OCI-LY7 (cell line): ENCODE data around the gene LRRC1. TPM values are rescaled to one million over a fixed set of nuclear protein-coding genes. Genes with fewer than 3 reads are reported as not detected.

ENCODE experiments used
- BruUV-seq: library from RNA; stranded (reverse); fragments of 400-500 nt; replicated peaks from 2 replicates; lab custom pipeline; 2021; lab: Mats Ljungman, UMichigan
- CTCF ChIA-PET: fragments of 300-600 bp; sonication (Branson Sonifier 250); formaldehyde crosslinking; loops from one replicate; lab custom pipeline; 2022; ENCODE audit warnings: antibody characterized with exemption; ENCODE audit not compliant: unreplicated experiment; lab: Charles Lee
- POLR2A ChIA-PET: fragments of 300-600 bp; sonication (Branson Sonifier 250); formaldehyde crosslinking; loops from one replicate; lab custom pipeline; 2022; ENCODE audit warnings: antibody characterized with exemption; lab: Charles Lee
- DNase-seq: peaks from one replicate; pipeline ENCODE4 v3.0.0-alpha.2; 2015; ENCODE audit warnings: low spot score
- H2AFZ ChIP-seq: fragments of 200-600 bp; sonication (generic), shearing (Covaris generic); 2 replicates; pipeline ENCODE4 v1.6.1; 2014; ENCODE audit warnings: mild to moderate bottlenecking, antibody characterized with exemption, low read length, moderate library complexity
- H3K27ac ChIP-seq: fragments of 200-600 bp; sonication (generic); 2 replicates; pipeline ENCODE4 v1.5.1; 2014; ENCODE audit warnings: mixed run types, low read depth, mild to moderate bottlenecking, moderate library complexity, low read length, inconsistent platforms; ENCODE audit not compliant: poor library complexity, severe bottlenecking
- H3K36me3 ChIP-seq: fragments of 200-600 bp; sonication (generic); 2 replicates; pipeline ENCODE4 v1.6.1; 2014; ENCODE audit warnings: mild to moderate bottlenecking, antibody characterized with exemption, low read length, moderate library complexity, mixed read lengths; ENCODE audit not compliant: insufficient read depth
- H3K4me1 ChIP-seq: fragments of 200-600 bp; sonication (generic); 2 replicates; pipeline ENCODE4 v1.5.1; 2014; ENCODE audit warnings: mild to moderate bottlenecking, low read length; ENCODE audit not compliant: insufficient read depth, poor library complexity, severe bottlenecking
- H3K4me2 ChIP-seq: fragments of 200-600 bp; sonication (generic); 2 replicates; pipeline ENCODE4 v1.6.1; 2014; ENCODE audit warnings: mild to moderate bottlenecking, low read length
- H3K4me3 ChIP-seq: fragments of 200-600 bp; sonication (generic); 2 replicates; pipeline ENCODE4 v1.5.1; 2014; ENCODE audit warnings: mild to moderate bottlenecking, low read depth, low read length; ENCODE audit not compliant: poor library complexity, severe bottlenecking
- H3K79me2 ChIP-seq: fragments of 200-600 bp; sonication (generic); 2 replicates; pipeline ENCODE4 v1.6.1; 2016; ENCODE audit warnings: low read depth, mild to moderate bottlenecking, low read length, moderate library complexity, mixed read lengths; ENCODE audit not compliant: insufficient read depth
- H3K9me2 ChIP-seq: fragments of 200-600 bp; sonication (generic); 2 replicates; pipeline ENCODE4 v1.6.1; 2016; ENCODE audit warnings: mild to moderate bottlenecking, low read length, mixed read lengths; ENCODE audit not compliant: insufficient read depth
- H3K9me3 ChIP-seq: fragments of 200-600 bp; sonication (generic); 2 replicates; pipeline ENCODE4 v1.6.1; 2014; ENCODE audit warnings: mild to moderate bottlenecking, mixed run types, low read length, mixed read lengths
- H4K20me1 ChIP-seq: fragments of 200-600 bp; sonication (generic); 2 replicates; pipeline ENCODE4 v1.6.1; 2014; ENCODE audit warnings: mild to moderate bottlenecking, antibody characterized with exemption, low read length, moderate library complexity, mixed read lengths; ENCODE audit not compliant: insufficient read depth
- EZH2phosphoT487 ChIP-seq: fragments of 200-600 bp; sonication (generic); IDR thresholded peaks from 2 replicates; pipeline ENCODE4 v1.6.1; 2018; ENCODE audit warnings: low read depth, borderline replicate concordance, mild to moderate bottlenecking, mixed run types, antibody characterized with exemption, low read length, moderate library complexity, mixed read lengths
- intact Hi-C: fragments of 100-400 bp; cut with micrococcal nuclease; formaldehyde crosslinking; loops from one replicate; pipeline ENCODE4 v1.10.0; 2022; ENCODE audit not compliant: unreplicated experiment
- total RNA-seq, 2 experiments: library from RNA; depleted of rRNA in 1 of 2; stranded (reverse); fragments of >200 nt in 1 of 2; shearing (Covaris generic) in 1 of 2; gene quantifications; 2 replicates each; pipeline ENCODE4 v1.2.3, GENCODE V29; 2014 to 2022
- TF ChIP-seq, protein P1 (sequence below): fragments of 200-600 bp; sonication (generic); conservative IDR thresholded peaks from 2 replicates; pipeline ENCODE4 v1.5.1; 2014; ENCODE audit warnings: mild to moderate bottlenecking, antibody characterized with exemption, low read length, moderate library complexity, mixed read lengths

The LRRC1 gene
- total RNA-seq, 2 experiments from 2014 or later, result 8.2 to 8.4 TPM

DNA sequence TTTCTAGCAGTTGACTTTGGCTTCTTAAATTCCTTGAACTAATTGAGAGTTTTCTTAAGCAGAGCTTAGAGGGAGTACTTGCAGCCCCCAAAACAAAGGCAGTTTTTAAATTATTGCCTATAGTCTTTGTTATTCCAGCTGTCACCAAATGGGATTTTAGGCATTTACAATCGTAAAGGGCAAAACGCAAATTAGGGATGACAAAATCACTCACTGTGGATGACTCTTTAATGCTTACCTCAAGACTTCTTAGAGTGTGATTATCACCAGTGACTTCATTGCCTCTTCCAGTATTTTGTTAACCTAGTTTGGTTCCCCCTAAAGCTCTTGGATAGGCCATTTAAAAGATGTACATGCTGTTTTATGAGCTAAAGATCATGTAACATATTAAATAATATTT, 126.8 kb downstream of the LRRC1 start:
- Histone ChIP-seq H3K9me3 (no peaks in the 10 kb centered on the region), H2AFZ (no peak overlapping the region), H3K4me1 (no peaks in the 10 kb centered on the region), H3K4me3 (no peak overlapping the region), H4K20me1 (no peaks in the 10 kb centered on the region), H3K27ac (no peak overlapping the region), H3K4me2 (no peak overlapping the region), H3K36me3 (no peaks in the 10 kb centered on the region), H3K79me2 (no peaks in the 10 kb centered on the region), H3K9me2 (no peaks in the 10 kb centered on the region)
- CTCF ChIA-PET, result interaction anchor here (1.5 kb wide), 1 partner anchor 38 kb away, joined by 3 read pairs; no protein-coding TSS in a partner anchor
- POLR2A ChIA-PET, result no interaction called here
- intact Hi-C loops, result no loop called here
- DNase-seq, result no peak
- TF ChIP-seq, protein P1, sequence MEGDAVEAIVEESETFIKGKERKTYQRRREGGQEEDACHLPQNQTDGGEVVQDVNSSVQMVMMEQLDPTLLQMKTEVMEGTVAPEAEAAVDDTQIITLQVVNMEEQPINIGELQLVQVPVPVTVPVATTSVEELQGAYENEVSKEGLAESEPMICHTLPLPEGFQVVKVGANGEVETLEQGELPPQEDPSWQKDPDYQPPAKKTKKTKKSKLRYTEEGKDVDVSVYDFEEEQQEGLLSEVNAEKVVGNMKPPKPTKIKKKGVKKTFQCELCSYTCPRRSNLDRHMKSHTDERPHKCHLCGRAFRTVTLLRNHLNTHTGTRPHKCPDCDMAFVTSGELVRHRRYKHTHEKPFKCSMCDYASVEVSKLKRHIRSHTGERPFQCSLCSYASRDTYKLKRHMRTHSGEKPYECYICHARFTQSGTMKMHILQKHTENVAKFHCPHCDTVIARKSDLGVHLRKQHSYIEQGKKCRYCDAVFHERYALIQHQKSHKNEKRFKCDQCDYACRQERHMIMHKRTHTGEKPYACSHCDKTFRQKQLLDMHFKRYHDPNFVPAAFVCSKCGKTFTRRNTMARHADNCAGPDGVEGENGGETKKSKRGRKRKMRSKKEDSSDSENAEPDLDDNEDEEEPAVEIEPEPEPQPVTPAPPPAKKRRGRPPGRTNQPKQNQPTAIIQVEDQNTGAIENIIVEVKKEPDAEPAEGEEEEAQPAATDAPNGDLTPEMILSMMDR, result no peak
- no peak for TF ChIP-seq EZH2phosphoT487
- BruUV-seq, result no TSS peak

DNA sequence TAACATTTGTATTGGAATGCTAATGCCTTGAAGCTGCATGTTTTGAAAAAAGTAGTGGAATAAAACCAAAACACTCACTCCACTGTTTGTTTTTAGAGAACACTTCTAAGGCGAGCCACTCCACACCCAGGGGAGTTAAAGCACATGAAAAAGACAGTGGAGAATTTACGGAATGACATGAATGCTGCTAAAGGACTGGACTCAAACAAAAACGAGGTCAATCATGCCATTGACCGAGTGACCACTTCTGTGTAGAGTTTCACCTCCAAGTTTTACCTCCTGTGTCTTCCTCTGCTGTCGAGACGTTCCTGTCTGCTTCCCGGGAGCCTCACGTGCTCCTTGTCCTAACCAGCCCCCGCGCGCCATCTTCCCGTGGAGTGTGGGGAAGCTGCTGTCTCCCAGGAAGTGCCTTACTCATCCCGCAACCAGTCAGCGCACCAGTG, 127.8 kb downstream of the LRRC1 start:
- POLR2A ChIA-PET, result interaction anchor here (0.6 kb wide), 1 partner anchor 696 kb away, joined by 3 read pairs; no protein-coding TSS in a partner anchor
- intact Hi-C loops, result no loop called here
- Histone ChIP-seq H3K4me3 (no peak overlapping the region), H3K9me3 (no peaks in the 10 kb centered on the region), H3K27ac (no peak overlapping the region), H3K9me2 (no peaks in the 10 kb centered on the region), H3K4me1 (no peaks in the 10 kb centered on the region), H3K36me3 (no peaks in the 10 kb centered on the region), H2AFZ (no peak overlapping the region), H4K20me1 (no peaks in the 10 kb centered on the region), H3K79me2 (no peaks in the 10 kb centered on the region), H3K4me2 (no peak overlapping the region)
- CTCF ChIA-PET, result interaction anchor here (1.5 kb wide), 1 partner anchor 39 kb away, joined by 3 read pairs; no protein-coding TSS in a partner anchor
- no peak for DNase-seq
- no TSS peak for BruUV-seq
- TF ChIP-seq, protein P1, result no peak

DNA sequence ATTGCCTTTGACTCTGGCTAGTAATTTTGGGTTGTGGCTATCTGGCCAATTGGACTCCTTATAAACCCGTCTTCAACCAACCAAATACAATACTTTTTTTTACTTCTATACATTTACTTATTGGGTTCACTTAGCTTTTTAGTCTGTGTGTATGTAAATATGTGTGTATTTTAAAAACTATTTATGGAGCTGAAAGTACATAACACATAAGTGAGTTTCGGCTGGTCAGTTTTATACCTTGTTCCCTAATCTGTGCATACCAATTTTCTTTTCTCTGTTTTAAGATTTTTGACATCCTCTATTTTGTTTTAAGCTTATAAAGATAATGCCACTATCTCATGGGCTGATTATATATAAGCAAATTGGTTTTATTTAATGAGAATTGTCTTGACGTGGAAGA, 129.5 kb downstream of the LRRC1 start:
- H3K9me2 ChIP-seq, result no peaks in the 10 kb centered on the region
- no peak overlapping the region for H3K4me3 ChIP-seq
- no peaks in the 10 kb centered on the region for H4K20me1 ChIP-seq
- H3K4me2 ChIP-seq, result no peak overlapping the region
- TF ChIP-seq, protein P1, result no peak
- TF ChIP-seq EZH2phosphoT487, result no peak
- no TSS peak for BruUV-seq
- no peaks in the 10 kb centered on the region for H3K36me3 ChIP-seq
- H3K4me1 ChIP-seq, result no peaks in the 10 kb centered on the region
- ChIA-PET CTCF (no interaction called here), POLR2A (interaction anchor here (0.8 kb wide), 1 partner anchor 20 kb away, joined by 3 read pairs; no protein-coding TSS in a partner anchor)
- H3K27ac ChIP-seq, result no peak overlapping the region
- no peak overlapping the region for H2AFZ ChIP-seq
- intact Hi-C loops, result no loop called here
- H3K9me3 ChIP-seq, result no peaks in the 10 kb centered on the region
- no peaks in the 10 kb centered on the region for H3K79me2 ChIP-seq
- no peak for DNase-seq
